CD14-positive monocyte (primary cell): Measurements from ENCODE around the gene BATF. TPM values are rescaled to one million over a fixed set of nuclear protein-coding genes. Genes with fewer than 3 reads are reported as not detected.
A peak's percentile ranks its signal among the peaks of the same experiment; 100 is the strongest.

Source experiments
- DNase-seq, 3 donors: peaks; one replicate each; pipeline ENCODE4 v3.0.0-alpha.2; 2011 to 2022
- H2AFZ ChIP-seq: 2 replicates; pipeline ENCODE4 v1.6.0; 2012; ENCODE audit warnings: mild to moderate bottlenecking, low read depth, low read length, inconsistent platforms; ENCODE audit not compliant: insufficient read depth, poor library complexity, severe bottlenecking
- H3K27ac ChIP-seq, 2 donors: 1 replicate in 1 of 2; 2 replicates in 1 of 2; pipeline ENCODE4 v1.5.1; 2012 to 2013; ENCODE audit warnings: low read length in 2 of 2, control low read depth in 1 of 2, inconsistent platforms in 1 of 2, low read depth in 1 of 2, mild to moderate bottlenecking in 1 of 2
- H3K27me3 ChIP-seq, 2 donors: one replicate each; pipeline versions ENCODE4 v1.6.0 to v1.6.1; 2011 to 2013; ENCODE audit warnings: low read length in 2 of 2; ENCODE audit not compliant: control insufficient read depth in 2 of 2, insufficient read depth in 2 of 2
- H3K36me3 ChIP-seq, 2 donors: replicated peaks in 1 of 2; 1 replicate in 1 of 2; 2 replicates in 1 of 2; pipeline versions ENCODE4 v1.5.1 to v1.6.1; 2012 to 2013; ENCODE audit warnings: low read length in 2 of 2, control low read depth in 1 of 2, inconsistent platforms in 1 of 2, mild to moderate bottlenecking in 1 of 2; ENCODE audit not compliant: insufficient read depth in 2 of 2, control insufficient read depth in 1 of 2
- H3K4me1 ChIP-seq, 2 donors: 1 replicate in 1 of 2; 2 replicates in 1 of 2; pipeline versions ENCODE4 v1.5.1 to v1.6.1; 2012 to 2013; ENCODE audit warnings: low read length in 2 of 2, control low read depth in 1 of 2, inconsistent platforms in 1 of 2, mild to moderate bottlenecking in 1 of 2, moderate library complexity in 1 of 2; ENCODE audit not compliant: insufficient read depth in 2 of 2, control insufficient read depth in 1 of 2
- H3K4me2 ChIP-seq: replicated peaks from 2 replicates; pipeline ENCODE3; 2012; ENCODE audit warnings: low read length, moderate library complexity, mild to moderate bottlenecking; ENCODE audit not compliant: poor library complexity, severe bottlenecking; ENCODE audit errors: extremely low read depth
- H3K4me3 ChIP-seq, 3 experiments: fragments of 200-600 bp in 1 of 3; sonication (generic) in 1 of 3; replicated peaks in 1 of 3; 1 replicate in 2 of 3; 2 replicates in 1 of 3; pipeline ENCODE4 v1.5.1; 2011 to 2013; ENCODE audit warnings: low read length in 3 of 3, mild to moderate bottlenecking in 3 of 3, control low read depth in 2 of 3, low read depth in 2 of 3, inconsistent platforms in 1 of 3, moderate library complexity in 1 of 3
- H3K79me2 ChIP-seq: 2 replicates; pipeline ENCODE4 v1.6.0; 2012; ENCODE audit warnings: mild to moderate bottlenecking, control low read depth, inconsistent platforms, low read length, moderate library complexity; ENCODE audit not compliant: insufficient read depth
- H3K9ac ChIP-seq: 2 replicates; pipeline ENCODE4 v1.6.0; 2017; ENCODE audit warnings: low read length, mild to moderate bottlenecking; ENCODE audit not compliant: insufficient read depth, poor library complexity, severe bottlenecking
- H3K9me3 ChIP-seq, 2 donors: replicated peaks in 1 of 2; 1 replicate in 1 of 2; 2 replicates in 1 of 2; pipeline versions ENCODE4 v1.5.1 to v1.6.1; 2012 to 2013; ENCODE audit warnings: low read length in 2 of 2, control low read depth in 1 of 2; ENCODE audit not compliant: control insufficient read depth in 1 of 2, insufficient read depth in 1 of 2
- H4K20me1 ChIP-seq: 2 replicates; pipeline ENCODE4 v1.6.0; 2012; ENCODE audit warnings: mild to moderate bottlenecking, low read length, control low read depth, moderate library complexity; ENCODE audit not compliant: insufficient read depth
- H3K27ac Mint-ChIP-seq, 7 donors: one replicate each; pipeline ENCODE4 v1.8.0; 2020; ENCODE audit warnings: mild to moderate bottlenecking in 7 of 7, mixed read lengths in 7 of 7, moderate library complexity in 6 of 7, inconsistent platforms in 2 of 7
- H3K27me3 Mint-ChIP-seq, 3 donors: one replicate each; pipeline ENCODE4 v1.8.0; 2021 to 2022; ENCODE audit warnings: low read depth in 3 of 3, mild to moderate bottlenecking in 3 of 3, mixed read lengths in 3 of 3, moderate library complexity in 3 of 3, inconsistent platforms in 1 of 3
- H3K36me3 Mint-ChIP-seq, 2 donors: one replicate each; pipeline ENCODE4 v1.8.0; 2020; ENCODE audit warnings: mixed read lengths in 2 of 2, inconsistent platforms in 1 of 2, mild to moderate bottlenecking in 1 of 2
- H3K4me1 Mint-ChIP-seq: one replicate; pipeline ENCODE4 v1.8.0; 2020; ENCODE audit warnings: mild to moderate bottlenecking, mixed read lengths
- H3K4me3 Mint-ChIP-seq, 2 donors: one replicate each; pipeline ENCODE4 v1.8.0; 2020; ENCODE audit warnings: mild to moderate bottlenecking in 2 of 2, mixed read lengths in 2 of 2, moderate library complexity in 1 of 2
- H3K9me3 Mint-ChIP-seq, 7 donors: one replicate each; pipeline ENCODE4 v1.8.0; 2020 to 2022; ENCODE audit warnings: mixed read lengths in 7 of 7, mild to moderate bottlenecking in 6 of 7, moderate library complexity in 6 of 7, inconsistent platforms in 2 of 7
- CTCF ChIP-seq: fragments of 200-600 bp; IDR thresholded peaks from one replicate; pipeline ENCODE4 v1.8.0; 2022; ENCODE audit warnings: antibody characterized with exemption, mild to moderate bottlenecking
- WGBS: methylation state at CpG from one replicate; pipeline ENCODE4 v1.1.5; 2013; ENCODE audit warnings: missing lambda C conversion rate; ENCODE audit not compliant: insufficient coverage; 5-methylcytosine and 5-hydroxymethylcytosine counted together
- intact Hi-C, 2 donors: fragments of 100-400 bp; cut with micrococcal nuclease; formaldehyde crosslinking; loops; one replicate each; pipeline versions ENCODE4 v1.15.0 to v1.15.1; 2023
- polyA plus RNA-seq, 3 donors: library from polyadenylated mRNA; depleted of rRNA in 1 of 3; unstranded in 2 of 3; stranded (reverse) in 1 of 3; fragments of 300-500 nt in 2 of 3; fragments of >200 nt in 1 of 3; fragmentation: Illumina TruSeq in 2 of 3; gene quantifications; 1 replicate in 2 of 3; 2 replicates in 1 of 3; pipeline ENCODE4 v1.2.3, GENCODE V29; 2012 to 2021

The BATF gene
- polyA plus RNA-seq, 3 donors: 12.6 to 25.8 (median 20.9) TPM

- Mint-ChIP-seq H3K27me3 (peaks cover 3 to 13% (median 4%) of the 10 kb centered on the region in 3 donors), H3K27ac (peak overlapping the region; percentile 43 to 80 (median 66)), H3K9me3 (peaks cover 0 to 4% (median 0%) of the 10 kb centered on the region in 7 donors), H3K36me3 (peaks cover 0 to 2% of the 10 kb centered on the region in 2 donors), H3K4me3 (no peak overlapping the region), H3K4me1 (peaks cover 23% of the 10 kb centered on the region)
- H2AFZ ChIP-seq: no peak overlapping the region
- H3K9ac ChIP-seq: no peak overlapping the region
- no peaks in the 10 kb centered on the region for H3K27me3 ChIP-seq
- H3K9me3 ChIP-seq: no peaks in the 10 kb centered on the region
- intact Hi-C loops: loop anchor here in 1 of 2 donors (10.0 kb wide), 1 partner anchor 414 kb away; the partner anchor contains the start of genes IFT43 and TGFB3
- peaks cover 13 to 16% of the 10 kb centered on the region in 2 donors for H3K4me1 ChIP-seq
- H3K4me3 ChIP-seq: no peak overlapping the region
- no peaks in the 10 kb centered on the region for H3K36me3 ChIP-seq
- H3K4me2 ChIP-seq: no peak overlapping the region
- TF ChIP-seq CTCF: no peak
- no peaks in the 10 kb centered on the region for H4K20me1 ChIP-seq
- H3K27ac ChIP-seq: peak overlapping the region in 1 of 2 donors; percentile 42
- DNase-seq: peak; percentile 55 to 70 (median 67)
- WGBS: 0% methylated on average over 1 of the region's 2 CpGs
- no peaks in the 10 kb centered on the region for H3K79me2 ChIP-seq
Measured at GRCh38 chr14:75570797-75571196, 48.5 kb downstream of the BATF start.

GRCh38 chr14:75572104-75572503, 49.8 kb downstream of the BATF start:
- 97% methylated on average over 5 of the region's 6 CpGs for WGBS
- H3K4me3 ChIP-seq: no peak overlapping the region
- no peaks in the 10 kb centered on the region for H4K20me1 ChIP-seq
- H3K36me3 Mint-ChIP-seq: peaks cover 0 to 2% of the 10 kb centered on the region in 2 donors
- peaks cover 0 to 4% (median 0%) of the 10 kb centered on the region in 7 donors for H3K9me3 Mint-ChIP-seq
- H3K4me1 ChIP-seq: peaks cover 13 to 16% of the 10 kb centered on the region in 2 donors
- no peak for TF ChIP-seq CTCF
- DNase-seq: no peak
- H3K27me3 ChIP-seq: no peaks in the 10 kb centered on the region
- no peaks in the 10 kb centered on the region for H3K79me2 ChIP-seq
- H3K27me3 Mint-ChIP-seq: peaks cover 1 to 13% (median 4%) of the 10 kb centered on the region in 3 donors
- H3K27ac ChIP-seq: no peak overlapping the region
- H3K27ac Mint-ChIP-seq: peak overlapping the region in 3 of 7 donors; percentile 15 to 82 (median 74)
- no peak overlapping the region for H3K9ac ChIP-seq
- H3K9me3 ChIP-seq: no peaks in the 10 kb centered on the region
- no peak overlapping the region for H3K4me2 ChIP-seq
- H3K4me1 Mint-ChIP-seq: peaks cover 22% of the 10 kb centered on the region
- no peaks in the 10 kb centered on the region for H3K36me3 ChIP-seq
- H2AFZ ChIP-seq: peak overlapping the region; percentile 17
- intact Hi-C loops: loop anchor here in 1 of 2 donors (10.0 kb wide), 1 partner anchor 413 kb away; the partner anchor contains the start of genes IFT43 and TGFB3
- H3K4me3 Mint-ChIP-seq: no peak overlapping the region
